Measurements from ENCODE around the gene KCTD20. TPM values are rescaled to one million over a fixed set of nuclear protein-coding genes. Genes with fewer than 3 reads are reported as not detected.

KCTD20 gene
- total RNA-seq, 1 donor from 2014 or later = 48.1 TPM

- Mint-ChIP-seq H3K4me3 (no peak overlapping the region), H3K27ac (no peak overlapping the region), H3K4me1 (no peaks in the 10 kb centered on the region), H3K36me3 (ENCODE audit: low read depth) (no peaks in the 10 kb centered on the region), H3K27me3 (peaks cover 9% of the 10 kb centered on the region), H3K9me3 (peaks cover 5% of the 10 kb centered on the region)
- intact Hi-C loops (cut with micrococcal nuclease) = no loop called here
- ChIA-PET CTCF (no interaction called here), POLR2A (no interaction called here)
- no peak for ATAC-seq (ENCODE audit: low read depth)
- DNase-seq = no peak
- TF ChIP-seq CTCF (IDR thresholded peaks at IDR 0.05) = no peak
Measured at GRCh38 chr6:36413489-36414480, 29.0 kb upstream of the KCTD20 start.

GRCh38 chr6:36414481-36414880 lies 28.3 kb upstream of the KCTD20 start:
- no peak for DNase-seq
- POLR2A ChIA-PET = no interaction called here
- no peaks in the 10 kb centered on the region for H3K4me1 Mint-ChIP-seq
- CTCF ChIA-PET = no interaction called here
- intact Hi-C loops (cut with micrococcal nuclease) = no loop called here
- H3K27me3 Mint-ChIP-seq = peaks cover 5% of the 10 kb centered on the region
- H3K4me3 Mint-ChIP-seq = no peak overlapping the region
- H3K27ac Mint-ChIP-seq = no peak overlapping the region
- no peak for ATAC-seq (ENCODE audit: low read depth)
- TF ChIP-seq CTCF (IDR thresholded peaks at IDR 0.05) = no peak
- H3K36me3 Mint-ChIP-seq (ENCODE audit: low read depth) = no peaks in the 10 kb centered on the region
- H3K9me3 Mint-ChIP-seq = peaks cover 5% of the 10 kb centered on the region

- DNase-seq (no peak), ATAC-seq (ENCODE audit: low read depth) (no peak)
- Mint-ChIP-seq H3K4me3 (no peak overlapping the region), H3K27me3 (no peaks in the 10 kb centered on the region), H3K27ac (no peak overlapping the region), H3K36me3 (ENCODE audit: low read depth) (peaks cover 3% of the 10 kb centered on the region), H3K9me3 (no peaks in the 10 kb centered on the region), H3K4me1 (peaks cover 13% of the 10 kb centered on the region)
- no peak for TF ChIP-seq CTCF (IDR thresholded peaks at IDR 0.05)
- intact Hi-C loops (cut with micrococcal nuclease) = no loop called here
- POLR2A ChIA-PET = no interaction called here
- CTCF ChIA-PET = no interaction called here
Measured at GRCh38 chr6:36418558-36418957, 24.2 kb upstream of the KCTD20 start.

GRCh38 chr6:36419310-36419709 lies 23.5 kb upstream of the KCTD20 start:
- H3K9me3 Mint-ChIP-seq = no peaks in the 10 kb centered on the region

More at GRCh38 chr6:36419310-36419709, 23.5 kb upstream of the KCTD20 start:
- ChIA-PET POLR2A (no interaction called here), CTCF (interaction anchor here (0.6 kb wide), 2 partner anchors 344 to 364 kb away, joined by 3 read pairs; no protein-coding TSS in a partner anchor)
- H3K27ac Mint-ChIP-seq = no peak overlapping the region
- no peak for ATAC-seq (ENCODE audit: low read depth)
- intact Hi-C loops (cut with micrococcal nuclease) = no loop called here
- H3K4me1 Mint-ChIP-seq = peaks cover 16% of the 10 kb centered on the region
- H3K36me3 Mint-ChIP-seq (ENCODE audit: low read depth) = peaks cover 3% of the 10 kb centered on the region
- no peak for TF ChIP-seq CTCF (IDR thresholded peaks at IDR 0.05)
- DNase-seq = no peak
- no peak overlapping the region for H3K4me3 Mint-ChIP-seq
- no peaks in the 10 kb centered on the region for H3K27me3 Mint-ChIP-seq

All from activated B cell treated with CpG ODN at 0.5 μM for 24 hours (primary cell).